ENCODE data around the gene KRTAP10-12. TPM values are rescaled to one million over a fixed set of nuclear protein-coding genes. Genes with fewer than 3 reads are reported as not detected.

KRTAP10-12 gene
- polyA plus RNA-seq, 1 experiment = not detected

- DNase-seq (ENCODE audit: low read depth, low spot score) = no peak
- peaks cover 58% of the 10 kb centered on the region for H3K27me3 ChIP-seq (ENCODE audit: control insufficient read depth, insufficient read depth, low read length)
- no peak overlapping the region for H3K4me3 ChIP-seq (ENCODE audit: low read depth, low read length)
- no peaks in the 10 kb centered on the region; the same call in 1 of the 2 replicates for H3K9me3 ChIP-seq (ENCODE audit: control insufficient read depth, insufficient read depth, low read length)
- ChIA-PET POLR2A (no interaction called here), CTCF (no interaction called here)
- no peak overlapping the region for H3K27ac ChIP-seq (ENCODE audit: low read depth, low read length)
- TF ChIP-seq CTCF (IDR thresholded peaks at IDR 0.05; ENCODE audit: low read depth, low read length) = no peak
Measured at GRCh38 chr21:44702973-44703730, 6.2 kb downstream of the KRTAP10-12 start.

GRCh38 chr21:44703731-44704635, 7.0 kb downstream of the KRTAP10-12 start:
- DNase-seq (ENCODE audit: low read depth, low spot score) = no peak
- Histone ChIP-seq H3K27me3 (ENCODE audit: control insufficient read depth, insufficient read depth, low read length) (peaks cover 59% of the 10 kb centered on the region), H3K9me3 (ENCODE audit: control insufficient read depth, insufficient read depth, low read length) (no peaks in the 10 kb centered on the region; the same call in 1 of the 2 replicates), H3K4me3 (ENCODE audit: low read depth, low read length) (no peak overlapping the region), H3K27ac (ENCODE audit: low read depth, low read length) (no peak overlapping the region)
- ChIA-PET POLR2A (no interaction called here), CTCF (no interaction called here)
- no peak for TF ChIP-seq CTCF (IDR thresholded peaks at IDR 0.05; ENCODE audit: low read depth, low read length)

GRCh38 chr21:44704636-44705001, 7.6 kb downstream of the KRTAP10-12 start:
- no peaks in the 10 kb centered on the region; the same call in 1 of the 2 replicates for H3K9me3 ChIP-seq (ENCODE audit: control insufficient read depth, insufficient read depth, low read length)
- DNase-seq (ENCODE audit: low read depth, low spot score) = no peak
- ChIA-PET POLR2A (no interaction called here), CTCF (no interaction called here)
- no peak for TF ChIP-seq CTCF (IDR thresholded peaks at IDR 0.05; ENCODE audit: low read depth, low read length)
- H3K27ac ChIP-seq (ENCODE audit: low read depth, low read length) = no peak overlapping the region
- peaks cover 65% of the 10 kb centered on the region for H3K27me3 ChIP-seq (ENCODE audit: control insufficient read depth, insufficient read depth, low read length)
- no peak overlapping the region for H3K4me3 ChIP-seq (ENCODE audit: low read depth, low read length)

GRCh38 chr21:44706026-44706705, 9.2 kb downstream of the KRTAP10-12 start:
- Histone ChIP-seq H3K27ac (ENCODE audit: low read depth, low read length) (no peak overlapping the region), H3K27me3 (ENCODE audit: control insufficient read depth, insufficient read depth, low read length) (peaks cover 75% of the 10 kb centered on the region), H3K4me3 (ENCODE audit: low read depth, low read length) (no peak overlapping the region), H3K9me3 (ENCODE audit: control insufficient read depth, insufficient read depth, low read length) (no peaks in the 10 kb centered on the region; the same call in 1 of the 2 replicates)
- ChIA-PET POLR2A (no interaction called here), CTCF (no interaction called here)
- no peak for TF ChIP-seq CTCF (IDR thresholded peaks at IDR 0.05; ENCODE audit: low read depth, low read length)
- no peak for DNase-seq (ENCODE audit: low read depth, low spot score)

Measured in AG04450 (cell line).